GM21825 (cell line): Measurements from ENCODE around the gene PLCB3.
A peak's percentile ranks its signal among the peaks of the same experiment; 100 is the strongest.

Experiments used
- ATAC-seq: cut with Tn5 transposase; IDR thresholded peaks from one replicate; pipeline ENCODE4 v1.9.1; 2021; ENCODE audit warnings: mild to moderate bottlenecking, moderate library complexity; ENCODE audit not compliant: unreplicated experiment

The PLCB3 gene

DNA sequence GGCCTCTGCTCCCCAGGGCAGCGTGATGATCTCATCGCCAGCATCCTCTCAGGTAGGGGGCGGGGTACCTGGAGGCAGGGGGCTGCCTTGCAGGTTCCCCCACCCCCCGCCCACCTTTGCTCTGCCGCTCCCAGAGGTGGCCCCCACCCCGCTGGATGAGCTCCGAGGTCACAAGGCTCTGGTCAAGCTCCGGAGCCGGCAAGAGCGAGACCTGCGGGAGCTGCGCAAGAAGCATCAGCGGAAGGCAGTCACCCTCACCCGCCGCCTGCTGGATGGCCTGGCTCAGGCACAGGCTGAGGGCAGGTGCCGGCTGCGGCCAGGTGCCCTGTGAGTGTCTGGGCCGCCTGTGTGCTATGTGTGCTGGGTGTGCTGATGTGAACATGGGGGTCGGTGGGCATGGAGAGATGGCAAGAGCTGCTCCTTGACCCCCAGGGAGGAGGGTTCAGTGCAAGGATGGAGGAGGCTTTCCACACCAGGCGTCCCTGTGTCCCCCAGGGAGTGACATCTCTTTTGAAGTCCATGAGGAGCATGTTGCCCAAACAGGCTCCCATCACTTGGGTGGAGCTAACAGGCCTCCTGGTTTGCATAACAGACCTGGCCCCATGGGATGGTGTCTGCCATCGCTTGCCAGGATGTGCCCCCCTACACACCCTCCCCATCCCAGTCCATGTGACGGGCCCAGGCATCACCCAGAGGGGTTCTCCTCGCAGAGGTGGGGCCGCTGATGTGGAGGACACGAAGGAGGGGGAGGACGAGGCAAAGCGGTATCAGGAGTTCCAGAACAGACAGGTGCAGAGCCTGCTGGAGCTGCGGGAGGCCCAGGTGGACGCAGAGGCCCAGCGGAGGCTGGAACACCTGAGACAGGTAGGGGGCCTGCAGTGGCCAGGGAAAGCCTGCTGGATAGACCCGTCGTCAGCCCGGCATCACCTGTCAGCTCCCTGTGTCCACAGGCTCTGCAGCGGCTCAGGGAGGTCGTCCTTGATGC, 14.1 kb downstream of the PLCB3 start:
- no peak for ATAC-seq

DNA sequence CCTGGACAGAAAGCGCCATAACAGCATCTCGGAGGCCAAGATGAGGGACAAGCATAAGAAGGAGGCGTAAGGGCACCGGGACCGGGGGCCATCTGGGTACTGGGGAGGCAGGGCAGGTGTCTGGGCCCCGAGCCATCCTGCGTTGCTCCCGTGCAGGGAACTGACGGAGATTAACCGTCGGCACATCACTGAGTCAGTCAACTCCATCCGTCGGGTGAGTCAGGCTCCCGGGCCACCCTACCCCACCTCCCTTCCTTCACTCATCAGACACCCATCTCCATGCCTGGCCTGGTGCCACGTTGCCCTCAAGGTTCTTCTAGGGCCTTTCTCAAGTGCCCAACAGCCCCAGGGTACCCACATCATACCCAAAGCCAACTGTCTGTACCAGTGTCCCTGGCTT, 15.0 kb downstream of the PLCB3 start:
- ATAC-seq, result no peak

GRCh38 chr11:64267207-64267945, 16.0 kb downstream of the PLCB3 start:
- ATAC-seq, result no peak

GRCh38 chr11:64268025-64268892, 16.9 kb downstream of the PLCB3 start:
- ATAC-seq, result no peak

DNA sequence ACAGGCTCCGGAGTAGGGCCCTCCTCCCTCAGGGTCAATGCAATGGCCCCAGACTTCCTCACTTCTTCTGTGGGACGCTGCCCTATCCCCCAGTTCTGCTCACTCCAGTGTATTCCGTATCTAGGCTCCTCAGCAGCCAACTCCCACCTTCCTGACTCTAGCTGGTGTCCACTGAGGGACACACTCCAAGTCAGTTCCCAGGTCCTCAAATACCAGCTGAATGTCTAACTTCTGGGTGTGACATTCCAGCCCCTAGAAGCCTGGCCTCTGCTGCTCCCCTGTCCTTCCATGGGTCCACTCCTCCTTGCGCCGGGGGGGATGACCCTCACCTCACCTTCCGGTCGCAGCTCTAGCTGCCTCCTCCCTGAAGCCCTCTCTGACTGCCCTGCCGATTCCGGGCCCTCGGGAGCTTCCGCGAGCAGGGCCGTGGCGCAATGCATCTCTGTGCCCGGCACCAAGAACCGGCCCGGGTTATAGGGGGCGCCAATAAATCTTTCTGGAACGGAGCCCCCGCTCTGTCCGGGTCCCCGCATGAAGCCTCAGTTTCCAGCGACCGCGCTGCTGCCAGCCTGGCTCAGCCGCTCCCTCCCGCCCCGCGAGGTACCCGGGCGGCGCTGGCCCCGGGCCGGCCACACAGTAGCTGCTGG, 17.7 kb downstream of the PLCB3 start:
- peak; percentile 10 for ATAC-seq

GRCh38 chr11:64269540-64270220, 18.4 kb downstream of the PLCB3 start:
- peak; percentile 56 for ATAC-seq

GRCh38 chr11:64275031-64275800, 23.9 kb downstream of the PLCB3 start:
- ATAC-seq, result no peak

DNA sequence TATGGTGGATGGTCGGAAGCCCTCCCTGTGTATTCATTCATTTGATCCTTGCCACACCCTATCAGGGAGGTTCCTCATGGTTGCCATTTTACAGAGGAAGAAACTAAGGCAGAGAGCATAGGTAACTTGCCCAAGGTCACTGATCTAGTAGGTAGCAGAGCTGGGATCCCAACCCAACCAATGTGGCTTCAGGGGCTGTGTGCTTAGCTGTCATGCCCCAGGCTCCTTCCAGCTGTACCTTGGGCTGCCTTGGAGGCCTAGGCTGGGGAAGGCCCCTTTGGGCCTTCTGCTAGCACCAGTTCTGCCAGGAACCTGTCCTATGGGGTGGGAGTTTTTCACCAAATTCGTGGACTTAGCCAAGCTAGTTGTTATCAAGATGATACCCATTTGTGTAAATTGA, 24.5 kb downstream of the PLCB3 start:
- no peak for ATAC-seq

DNA sequence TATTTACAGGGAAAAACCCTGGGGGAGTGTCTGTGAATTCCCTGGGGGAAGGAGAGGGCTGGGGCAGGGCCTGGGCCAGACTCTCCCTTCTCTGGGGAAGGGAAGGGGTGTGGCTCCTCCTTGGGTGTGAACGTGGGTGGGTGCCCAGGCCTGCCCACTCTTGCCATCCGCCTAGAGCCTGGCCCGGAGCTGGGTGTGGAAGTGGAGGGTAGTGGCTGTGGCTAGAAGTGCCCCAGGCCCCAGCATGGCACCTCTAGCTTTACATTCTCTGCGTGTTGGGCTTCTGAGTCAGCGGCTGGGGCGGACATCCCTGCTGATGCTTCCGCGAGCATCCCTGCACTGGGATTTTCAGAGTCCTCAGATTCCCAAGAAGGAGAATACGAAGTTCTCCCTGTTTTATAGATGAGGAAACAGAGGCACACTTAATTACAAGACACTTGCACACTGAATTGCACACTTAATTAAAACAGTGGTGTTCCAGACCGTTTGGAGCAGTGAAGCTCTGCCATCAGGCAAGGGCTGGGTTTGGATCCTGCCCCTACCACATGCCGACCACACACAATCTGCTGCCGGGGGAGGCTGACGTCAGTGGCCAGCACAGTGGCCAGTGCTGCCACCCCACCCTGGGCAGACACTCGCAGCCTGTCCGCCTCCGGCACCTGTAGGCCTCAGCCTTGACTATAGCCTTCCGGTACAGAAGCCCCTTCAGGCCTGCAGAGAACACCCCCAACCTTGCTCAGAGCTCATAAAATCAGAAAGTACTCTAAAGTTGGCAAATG, 25.5 kb downstream of the PLCB3 start:
- no peak for ATAC-seq

DNA sequence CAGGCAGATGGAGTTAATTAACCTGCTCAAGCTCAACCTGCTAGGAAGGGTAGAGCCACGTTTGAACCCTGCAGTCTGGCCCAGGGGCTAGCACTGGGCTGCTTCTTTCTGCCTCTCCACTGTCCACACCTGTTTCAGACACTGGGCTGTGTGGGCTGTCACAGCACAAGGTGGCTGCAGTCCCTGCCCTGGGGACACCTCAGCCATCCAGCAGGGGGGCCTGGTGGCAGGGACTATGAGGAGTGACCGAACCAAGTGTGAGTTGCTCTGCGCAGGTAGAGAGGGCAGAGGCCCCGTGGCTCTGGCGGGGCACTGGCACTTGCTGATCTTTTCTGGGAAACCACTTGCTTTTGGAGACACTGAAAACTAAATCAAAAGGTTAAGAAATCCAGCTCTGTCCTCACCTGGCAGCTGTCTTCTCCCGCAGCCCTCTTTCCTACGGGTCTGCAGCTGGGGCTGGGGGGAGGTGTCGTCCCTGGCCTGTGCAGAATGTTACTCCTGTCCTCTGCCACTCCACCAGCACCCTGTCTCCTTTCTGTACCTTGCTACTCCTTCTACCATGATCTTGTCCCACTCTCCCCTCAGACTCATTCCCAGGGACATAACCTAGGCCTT, 27.4 kb downstream of the PLCB3 start:
- no peak for ATAC-seq

- ATAC-seq, result no peak
Observed at GRCh38 chr11:64281957-64282770, 30.8 kb downstream of the PLCB3 start.

- ATAC-seq, result no peak
Observed at GRCh38 chr11:64283092-64283491, 31.8 kb downstream of the PLCB3 start.

DNA sequence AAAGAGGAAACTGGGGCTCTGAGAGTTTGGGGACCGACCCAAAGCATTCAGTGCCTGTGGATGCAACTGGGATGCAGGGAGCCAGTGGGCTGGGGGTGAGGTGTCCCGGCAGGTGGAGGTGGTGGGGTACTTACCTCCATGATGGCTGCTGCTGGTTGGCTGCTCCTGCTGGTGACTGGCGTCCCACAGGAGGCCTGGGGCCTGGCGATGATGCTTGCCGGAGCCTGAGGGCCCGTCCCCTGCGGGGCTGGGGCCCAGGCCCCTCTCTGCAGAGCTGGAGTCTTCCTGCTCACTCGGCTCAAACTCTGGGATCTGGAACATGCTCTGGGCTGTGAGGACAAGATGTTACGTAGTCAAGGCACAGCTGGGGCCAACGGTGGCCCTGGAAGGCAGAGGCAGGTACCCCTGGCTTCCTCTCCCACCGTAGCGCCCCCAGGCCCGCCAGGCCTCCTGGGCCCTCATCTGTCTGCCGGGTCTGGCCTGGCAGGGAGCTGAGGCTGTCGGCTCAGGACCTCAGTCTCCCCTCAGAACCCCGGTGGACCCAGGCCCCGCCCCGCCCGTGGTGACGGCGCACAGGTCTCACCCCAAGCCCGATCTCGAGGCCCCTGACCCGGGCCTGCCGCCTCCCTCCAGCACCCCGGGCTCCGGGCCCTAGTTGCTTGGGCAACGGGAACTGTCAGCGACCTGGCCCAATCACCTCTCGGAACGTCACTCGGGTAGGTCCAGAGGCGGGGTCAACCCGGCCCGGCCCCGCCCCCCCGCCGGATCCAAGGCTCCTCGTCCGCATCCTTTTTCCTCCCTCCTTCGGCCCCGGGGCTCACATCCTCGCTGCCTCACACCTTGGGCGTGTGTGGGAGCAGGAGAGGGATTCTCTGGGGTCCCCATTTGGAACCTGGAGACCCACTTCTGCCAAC, 33.0 kb downstream of the PLCB3 start, which contains the start of gene BAD:
Gene BAD (minus strand): TSS at position 618 of the 914 bp plus-strand sequence. CDS start 297 bp downstream, at position 321.
- ATAC-seq, result peak; percentile 63

GRCh38 chr11:64284962-64285884, 33.9 kb downstream of the PLCB3 start, which contains the start of gene GPR137:
Gene GPR137 (plus strand): TSS chr11:64285848. CDS start chr11:64286525, 677 bp downstream.
- peak; percentile 45 for ATAC-seq
